ENCODE measurements around the gene ARFGEF3. TPM values are rescaled to one million over a fixed set of nuclear protein-coding genes. Genes with fewer than 3 reads are reported as not detected.

ARFGEF3 gene
- total and polyA plus RNA-seq, 3 experiments from 2014 or later = 0.09 to 0.11 TPM; not detected in 1

DNA sequence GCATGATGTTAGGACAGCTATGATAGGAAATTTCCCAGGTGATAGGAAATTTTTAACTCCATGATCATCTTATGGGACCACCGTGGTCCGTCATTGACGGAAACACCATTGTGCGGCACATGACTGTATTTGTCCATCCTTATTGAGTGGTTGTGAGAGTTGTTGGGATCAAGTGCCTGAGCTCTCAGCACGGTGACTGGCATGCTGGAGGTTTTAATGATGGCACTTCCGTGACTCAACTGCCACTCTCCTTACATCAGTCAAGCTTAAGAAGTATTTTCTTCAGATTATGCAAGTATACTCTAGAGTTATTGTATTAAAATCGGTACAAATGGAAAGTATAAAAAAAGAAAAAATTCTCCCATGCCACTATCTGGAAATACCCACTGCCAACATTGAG lies 35.8 kb downstream of the ARFGEF3 start:
- CTCF ChIA-PET = no interaction called here
- H3K27ac Mint-ChIP-seq = no peak overlapping the region
- POLR2A ChIA-PET = no interaction called here
- H3K27me3 Mint-ChIP-seq = peaks cover 8 to 37% of the 10 kb centered on the region in 2 donors
- no peaks in the 10 kb centered on the region for H3K4me1 Mint-ChIP-seq
- Histone ChIP-seq H3K4me3 (ENCODE audit: low read length) (no peak overlapping the region), H3K9me3 (ENCODE audit: low read length) (no peaks in the 10 kb centered on the region), H3K27me3 (ENCODE audit: insufficient read depth, low read length, poor library complexity, severe bottlenecking) (no peaks in the 10 kb centered on the region), H3K27ac (ENCODE audit: low read depth, low read length) (no peak overlapping the region), H3K36me3 (ENCODE audit: insufficient read depth, low read length) (no peaks in the 10 kb centered on the region), H3K4me1 (ENCODE audit: insufficient read depth, low read length) (no peaks in the 10 kb centered on the region)
- no peaks in the 10 kb centered on the region for H3K36me3 Mint-ChIP-seq
- no peak for DNase-seq
- H3K9me3 Mint-ChIP-seq = peaks cover 0 to 4% (median 2%) of the 10 kb centered on the region in 5 donors
- no peak overlapping the region for H3K4me3 Mint-ChIP-seq

DNA sequence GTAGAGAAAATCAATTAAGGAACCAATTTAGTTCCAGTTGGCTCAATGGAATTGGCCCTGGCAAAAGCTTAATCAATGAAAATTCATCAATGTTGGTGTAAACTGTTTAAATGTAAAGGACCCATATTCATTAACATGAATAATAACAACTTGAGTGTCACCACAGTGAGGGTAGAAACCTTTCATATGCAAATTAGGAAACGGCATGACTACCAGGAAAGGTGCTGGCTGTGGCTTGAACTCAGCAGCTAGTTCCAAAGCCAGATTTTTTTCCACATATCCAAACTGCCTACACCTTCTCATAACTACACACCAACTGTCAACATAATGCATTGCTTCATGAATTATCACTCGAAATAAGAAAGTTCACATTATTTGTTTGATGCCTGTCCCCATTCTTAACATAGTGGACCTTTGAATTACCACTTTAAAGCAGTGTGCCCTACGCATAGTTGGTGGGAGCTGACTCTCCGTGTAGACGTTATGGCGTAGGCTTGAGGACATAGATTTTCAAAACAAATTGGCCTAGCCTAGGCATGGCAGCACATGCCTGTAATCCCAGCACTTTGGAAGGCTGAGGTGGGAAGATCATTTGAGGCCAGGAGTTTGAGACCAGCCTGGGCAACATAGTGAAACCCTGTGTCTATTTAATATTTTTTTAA lies 36.8 kb downstream of the ARFGEF3 start:
- Mint-ChIP-seq H3K4me1 (no peaks in the 10 kb centered on the region), H3K4me3 (no peak overlapping the region), H3K9me3 (peaks cover 0 to 4% (median 2%) of the 10 kb centered on the region in 5 donors), H3K36me3 (no peaks in the 10 kb centered on the region), H3K27me3 (peaks cover 14 to 46% of the 10 kb centered on the region in 2 donors), H3K27ac (no peak overlapping the region)
- Histone ChIP-seq H3K36me3 (ENCODE audit: insufficient read depth, low read length) (no peaks in the 10 kb centered on the region), H3K4me3 (ENCODE audit: low read length) (no peak overlapping the region), H3K4me1 (ENCODE audit: insufficient read depth, low read length) (no peaks in the 10 kb centered on the region), H3K27ac (ENCODE audit: low read depth, low read length) (no peak overlapping the region), H3K9me3 (ENCODE audit: low read length) (no peaks in the 10 kb centered on the region), H3K27me3 (ENCODE audit: insufficient read depth, low read length, poor library complexity, severe bottlenecking) (no peaks in the 10 kb centered on the region)
- DNase-seq = no peak
- ChIA-PET POLR2A (no interaction called here), CTCF (no interaction called here)

DNA sequence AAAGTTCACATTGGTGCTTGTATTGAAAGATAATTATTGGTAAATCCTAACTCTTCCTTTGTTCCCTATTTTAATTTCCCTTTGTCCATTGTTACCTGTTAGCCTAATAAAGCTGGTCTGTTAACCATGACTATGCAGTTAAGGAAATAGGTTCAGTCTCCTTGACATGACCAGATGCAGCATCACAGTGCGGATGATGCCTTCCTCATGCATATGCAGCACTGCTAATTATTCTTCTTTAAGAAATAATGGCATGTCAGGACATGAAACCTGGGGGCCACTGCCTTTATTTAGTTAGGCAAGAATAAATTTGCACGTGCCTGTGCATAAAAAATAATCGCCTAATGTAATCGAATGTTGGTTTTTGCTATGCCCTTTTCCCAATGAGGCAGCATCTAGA lies 40.1 kb downstream of the ARFGEF3 start:
- ChIA-PET POLR2A (no interaction called here), CTCF (no interaction called here)
- Mint-ChIP-seq H3K9me3 (peaks cover 0 to 4% (median 2%) of the 10 kb centered on the region in 5 donors), H3K36me3 (no peaks in the 10 kb centered on the region), H3K4me1 (no peaks in the 10 kb centered on the region), H3K4me3 (no peak overlapping the region), H3K27me3 (peaks cover 10 to 47% of the 10 kb centered on the region in 2 donors), H3K27ac (no peak overlapping the region)
- Histone ChIP-seq H3K4me1 (ENCODE audit: insufficient read depth, low read length) (no peaks in the 10 kb centered on the region), H3K9me3 (ENCODE audit: low read length) (no peaks in the 10 kb centered on the region), H3K27ac (ENCODE audit: low read depth, low read length) (no peak overlapping the region), H3K36me3 (ENCODE audit: insufficient read depth, low read length) (no peaks in the 10 kb centered on the region), H3K4me3 (ENCODE audit: low read length) (no peak overlapping the region), H3K27me3 (ENCODE audit: insufficient read depth, low read length, poor library complexity, severe bottlenecking) (no peaks in the 10 kb centered on the region)
- no peak for DNase-seq

DNA sequence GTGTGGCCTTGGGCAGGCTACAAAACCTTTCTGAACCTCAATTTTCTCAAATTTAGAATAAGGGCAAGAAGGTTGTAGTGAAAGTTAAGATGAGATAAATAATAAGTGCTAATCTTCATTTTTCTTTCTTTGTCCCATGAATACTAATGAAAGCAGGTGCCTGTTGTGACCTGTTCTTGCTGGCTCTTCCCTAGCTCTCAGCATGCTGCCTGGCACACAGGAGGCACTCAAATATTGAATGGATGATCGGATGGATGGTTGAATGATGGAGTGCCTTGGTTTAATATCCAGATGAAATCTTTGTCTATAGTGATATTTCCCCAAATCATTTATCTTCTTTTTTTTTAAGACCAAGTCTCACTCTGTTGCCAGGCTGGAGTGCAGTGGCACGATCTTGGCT lies 41.6 kb downstream of the ARFGEF3 start:
- H3K36me3 Mint-ChIP-seq = no peaks in the 10 kb centered on the region
- H3K36me3 ChIP-seq (ENCODE audit: insufficient read depth, low read length) = no peaks in the 10 kb centered on the region
- no peaks in the 10 kb centered on the region for H3K27me3 ChIP-seq (ENCODE audit: insufficient read depth, low read length, poor library complexity, severe bottlenecking)
- POLR2A ChIA-PET = no interaction called here
- no peak overlapping the region for H3K4me3 ChIP-seq (ENCODE audit: low read length)
- no peak overlapping the region for H3K27ac ChIP-seq (ENCODE audit: low read depth, low read length)
- H3K9me3 Mint-ChIP-seq = peaks cover 0 to 4% (median 2%) of the 10 kb centered on the region in 5 donors
- no peaks in the 10 kb centered on the region for H3K4me1 Mint-ChIP-seq
- peaks cover 10 to 51% of the 10 kb centered on the region in 2 donors for H3K27me3 Mint-ChIP-seq
- no peak for DNase-seq
- no peaks in the 10 kb centered on the region for H3K9me3 ChIP-seq (ENCODE audit: low read length)
- H3K27ac Mint-ChIP-seq = no peak overlapping the region
- no peak overlapping the region for H3K4me3 Mint-ChIP-seq
- CTCF ChIA-PET = no interaction called here
- H3K4me1 ChIP-seq (ENCODE audit: insufficient read depth, low read length) = no peaks in the 10 kb centered on the region

DNA sequence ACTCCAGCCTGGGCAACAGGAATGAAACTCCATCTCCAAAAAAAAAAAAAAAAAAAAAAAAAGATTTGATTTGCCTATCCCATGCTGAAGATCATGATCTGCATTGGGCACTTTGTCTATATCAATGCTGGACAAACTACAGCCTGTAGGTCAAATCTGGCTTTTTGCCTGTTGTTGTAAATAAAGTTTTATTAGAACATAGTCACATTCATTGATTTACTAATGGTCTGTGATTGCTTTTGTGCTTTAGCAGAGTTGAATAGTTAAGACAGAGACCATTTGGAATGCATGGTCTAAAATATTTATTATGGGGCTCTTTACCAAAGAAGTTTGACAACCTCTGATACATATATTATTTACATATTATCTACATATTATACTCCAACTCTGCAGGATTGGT lies 42.6 kb downstream of the ARFGEF3 start:
- Histone ChIP-seq H3K4me3 (ENCODE audit: low read length) (no peak overlapping the region), H3K27ac (ENCODE audit: low read depth, low read length) (no peak overlapping the region), H3K9me3 (ENCODE audit: low read length) (no peaks in the 10 kb centered on the region), H3K36me3 (ENCODE audit: insufficient read depth, low read length) (no peaks in the 10 kb centered on the region), H3K4me1 (ENCODE audit: insufficient read depth, low read length) (no peaks in the 10 kb centered on the region), H3K27me3 (ENCODE audit: insufficient read depth, low read length, poor library complexity, severe bottlenecking) (no peaks in the 10 kb centered on the region)
- CTCF ChIA-PET = no interaction called here
- H3K36me3 Mint-ChIP-seq = no peaks in the 10 kb centered on the region
- DNase-seq = no peak
- POLR2A ChIA-PET = no interaction called here
- H3K4me3 Mint-ChIP-seq = no peak overlapping the region
- H3K27ac Mint-ChIP-seq = no peak overlapping the region
- peaks cover 10 to 50% of the 10 kb centered on the region in 2 donors for H3K27me3 Mint-ChIP-seq
- H3K4me1 Mint-ChIP-seq = no peaks in the 10 kb centered on the region
- H3K9me3 Mint-ChIP-seq = peaks cover 0 to 4% (median 2%) of the 10 kb centered on the region in 5 donors

DNA sequence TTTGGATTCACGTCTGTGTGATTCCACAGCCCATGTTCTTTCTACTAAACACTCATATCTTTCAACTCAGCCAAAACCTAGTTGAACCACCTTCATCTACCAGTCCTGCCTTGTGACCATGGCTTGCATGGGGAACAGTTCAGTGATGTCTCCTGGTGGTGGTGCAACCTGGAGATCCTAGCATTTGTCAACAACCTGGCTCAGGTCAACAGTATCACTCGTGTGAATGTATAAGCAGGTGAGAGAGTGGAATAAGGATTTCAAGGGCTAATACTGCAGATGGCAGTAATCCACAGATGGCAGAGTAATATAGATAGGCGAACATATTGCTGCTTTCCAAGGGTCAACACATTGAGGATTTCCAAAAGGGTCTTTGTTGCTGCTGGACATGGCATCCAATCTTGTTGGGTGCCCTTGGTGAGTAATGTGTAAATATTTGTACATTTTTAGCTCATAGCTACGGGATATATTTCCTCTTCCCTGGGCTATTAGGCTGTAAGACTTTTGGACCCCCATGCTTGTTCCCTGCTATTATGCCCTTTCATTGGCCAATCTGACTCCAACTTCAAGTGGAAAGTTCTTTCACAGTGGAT lies 43.1 kb downstream of the ARFGEF3 start:
- ChIA-PET CTCF (no interaction called here), POLR2A (no interaction called here)
- DNase-seq = no peak
- no peaks in the 10 kb centered on the region for H3K36me3 Mint-ChIP-seq
- H3K9me3 ChIP-seq (ENCODE audit: low read length) = no peaks in the 10 kb centered on the region
- H3K4me3 Mint-ChIP-seq = no peak overlapping the region
- no peak overlapping the region for H3K27ac Mint-ChIP-seq
- H3K27me3 ChIP-seq (ENCODE audit: insufficient read depth, low read length, poor library complexity, severe bottlenecking) = no peaks in the 10 kb centered on the region
- no peaks in the 10 kb centered on the region for H3K4me1 ChIP-seq (ENCODE audit: insufficient read depth, low read length)
- H3K4me1 Mint-ChIP-seq = no peaks in the 10 kb centered on the region
- H3K36me3 ChIP-seq (ENCODE audit: insufficient read depth, low read length) = no peaks in the 10 kb centered on the region
- H3K4me3 ChIP-seq (ENCODE audit: low read length) = no peak overlapping the region
- H3K27me3 Mint-ChIP-seq = peaks cover 10 to 46% of the 10 kb centered on the region in 2 donors
- H3K27ac ChIP-seq (ENCODE audit: low read depth, low read length) = no peak overlapping the region
- peaks cover 0 to 4% (median 2%) of the 10 kb centered on the region in 5 donors for H3K9me3 Mint-ChIP-seq

DNA sequence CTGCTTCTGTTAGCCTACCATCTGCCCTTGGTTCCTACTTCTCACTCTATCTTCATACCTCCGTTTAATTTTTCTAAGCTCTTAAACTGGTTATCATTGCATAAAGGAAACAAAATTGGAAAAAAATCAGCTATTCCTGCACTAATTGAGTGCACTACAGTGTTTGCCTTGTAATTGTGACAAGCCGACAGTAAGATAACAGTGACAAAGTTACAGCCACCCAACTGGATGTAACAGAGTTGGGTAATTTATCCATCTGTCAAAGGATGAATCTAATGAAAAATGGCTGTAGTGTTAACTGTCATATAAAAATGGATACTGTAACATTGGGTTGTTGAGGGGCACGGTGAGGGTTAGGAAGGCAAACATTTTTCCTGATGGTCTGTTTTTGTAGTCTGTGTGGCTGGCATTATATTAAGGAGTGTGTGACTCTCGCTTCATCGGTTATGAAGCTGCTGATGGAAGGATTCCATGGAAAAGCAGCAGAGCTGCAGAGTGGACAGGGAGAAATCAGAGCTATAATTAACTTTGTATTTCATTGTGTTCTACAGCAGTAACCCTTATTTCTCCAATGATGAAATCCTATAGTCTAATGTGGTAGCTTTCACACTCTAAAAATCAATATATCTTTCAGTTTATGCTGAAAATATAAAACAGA lies 43.8 kb downstream of the ARFGEF3 start:
- H3K4me1 ChIP-seq (ENCODE audit: insufficient read depth, low read length) = no peaks in the 10 kb centered on the region
- ChIA-PET CTCF (no interaction called here), POLR2A (no interaction called here)
- no peak overlapping the region for H3K27ac ChIP-seq (ENCODE audit: low read depth, low read length)
- H3K4me3 Mint-ChIP-seq = no peak overlapping the region
- H3K4me1 Mint-ChIP-seq = no peaks in the 10 kb centered on the region
- no peaks in the 10 kb centered on the region for H3K9me3 ChIP-seq (ENCODE audit: low read length)
- H3K4me3 ChIP-seq (ENCODE audit: low read length) = no peak overlapping the region
- H3K27ac Mint-ChIP-seq = no peak overlapping the region
- no peaks in the 10 kb centered on the region for H3K9me3 Mint-ChIP-seq
- H3K27me3 Mint-ChIP-seq = peaks cover 6 to 39% of the 10 kb centered on the region in 2 donors
- H3K36me3 Mint-ChIP-seq = no peaks in the 10 kb centered on the region
- no peak for DNase-seq
- H3K36me3 ChIP-seq (ENCODE audit: insufficient read depth, low read length) = no peaks in the 10 kb centered on the region
- H3K27me3 ChIP-seq (ENCODE audit: insufficient read depth, low read length, poor library complexity, severe bottlenecking) = no peaks in the 10 kb centered on the region

DNA sequence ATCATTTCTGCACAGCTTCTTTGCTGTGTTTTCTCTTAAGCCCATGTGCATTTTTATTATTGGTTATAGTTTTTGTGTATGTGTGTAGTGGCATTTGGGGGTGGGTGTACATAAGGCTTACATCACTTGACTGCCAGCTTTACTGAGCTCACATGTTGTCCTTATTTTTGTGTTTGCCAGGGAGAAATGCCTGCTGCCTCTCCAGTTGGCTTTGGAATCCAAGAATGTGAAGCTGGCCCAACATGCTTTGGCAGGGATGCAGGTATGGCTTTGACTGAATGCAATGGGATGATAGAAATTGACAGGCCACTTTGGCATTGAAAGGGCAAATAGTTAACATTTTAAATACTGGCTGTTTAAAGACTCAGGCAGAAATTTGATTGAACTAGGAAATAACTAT lies 45.1 kb downstream of the ARFGEF3 start:
- Mint-ChIP-seq H3K27me3 (peaks cover 6 to 29% of the 10 kb centered on the region in 2 donors), H3K27ac (no peak overlapping the region), H3K9me3 (no peaks in the 10 kb centered on the region), H3K36me3 (no peaks in the 10 kb centered on the region), H3K4me1 (no peaks in the 10 kb centered on the region), H3K4me3 (no peak overlapping the region)
- Histone ChIP-seq H3K4me1 (ENCODE audit: insufficient read depth, low read length) (no peaks in the 10 kb centered on the region), H3K9me3 (ENCODE audit: low read length) (no peaks in the 10 kb centered on the region), H3K36me3 (ENCODE audit: insufficient read depth, low read length) (no peaks in the 10 kb centered on the region), H3K27ac (ENCODE audit: low read depth, low read length) (no peak overlapping the region), H3K4me3 (ENCODE audit: low read length) (no peak overlapping the region), H3K27me3 (ENCODE audit: insufficient read depth, low read length, poor library complexity, severe bottlenecking) (no peaks in the 10 kb centered on the region)
- ChIA-PET POLR2A (no interaction called here), CTCF (no interaction called here)
- DNase-seq = no peak
